HG02623 (cell line): ENCODE data around the gene FXR2.

Source experiments
- ATAC-seq: cut with Tn5 transposase; IDR thresholded peaks from one replicate; pipeline ENCODE4 v1.9.1; 2021; ENCODE audit warnings: moderate library complexity; ENCODE audit not compliant: unreplicated experiment

FXR2 gene

DNA sequence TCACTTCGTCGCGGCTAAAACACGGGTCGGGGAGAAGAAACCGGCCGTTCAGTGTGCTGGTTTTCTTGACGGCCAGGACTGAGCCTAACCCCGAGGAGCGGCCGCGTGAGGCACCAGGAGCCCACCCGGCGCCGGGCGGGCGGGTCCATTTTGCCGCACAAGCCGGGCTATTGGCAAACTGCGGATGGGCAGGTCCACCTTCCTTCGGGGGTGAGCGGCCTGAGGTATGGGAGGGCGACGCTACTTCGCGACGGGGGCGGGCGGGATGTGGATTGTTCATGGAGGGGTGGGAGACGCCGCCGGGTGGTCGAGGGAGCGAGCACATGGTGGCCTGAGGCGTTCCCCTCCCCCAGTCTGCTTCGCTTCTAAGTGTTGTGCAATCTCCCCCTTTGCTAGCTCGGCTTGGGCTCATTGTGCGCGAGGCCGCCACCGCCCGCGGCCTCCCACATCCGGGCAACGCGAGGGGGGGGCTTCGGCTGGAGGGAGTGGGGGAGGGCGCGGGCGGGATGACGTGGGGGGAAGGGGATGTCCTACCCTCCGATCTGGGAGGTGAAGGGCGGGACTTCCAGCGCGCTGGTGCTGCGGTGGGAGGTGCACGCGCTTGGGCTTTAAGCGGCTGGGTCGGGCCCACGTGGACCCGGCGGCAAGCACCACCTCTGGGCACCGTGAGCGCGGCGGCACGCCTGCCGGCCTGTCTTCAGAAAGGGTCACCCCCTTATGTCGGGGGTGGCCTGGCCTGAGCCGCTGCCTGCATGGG, 41.2 kb downstream of the FXR2 start:
- no peak for ATAC-seq

DNA sequence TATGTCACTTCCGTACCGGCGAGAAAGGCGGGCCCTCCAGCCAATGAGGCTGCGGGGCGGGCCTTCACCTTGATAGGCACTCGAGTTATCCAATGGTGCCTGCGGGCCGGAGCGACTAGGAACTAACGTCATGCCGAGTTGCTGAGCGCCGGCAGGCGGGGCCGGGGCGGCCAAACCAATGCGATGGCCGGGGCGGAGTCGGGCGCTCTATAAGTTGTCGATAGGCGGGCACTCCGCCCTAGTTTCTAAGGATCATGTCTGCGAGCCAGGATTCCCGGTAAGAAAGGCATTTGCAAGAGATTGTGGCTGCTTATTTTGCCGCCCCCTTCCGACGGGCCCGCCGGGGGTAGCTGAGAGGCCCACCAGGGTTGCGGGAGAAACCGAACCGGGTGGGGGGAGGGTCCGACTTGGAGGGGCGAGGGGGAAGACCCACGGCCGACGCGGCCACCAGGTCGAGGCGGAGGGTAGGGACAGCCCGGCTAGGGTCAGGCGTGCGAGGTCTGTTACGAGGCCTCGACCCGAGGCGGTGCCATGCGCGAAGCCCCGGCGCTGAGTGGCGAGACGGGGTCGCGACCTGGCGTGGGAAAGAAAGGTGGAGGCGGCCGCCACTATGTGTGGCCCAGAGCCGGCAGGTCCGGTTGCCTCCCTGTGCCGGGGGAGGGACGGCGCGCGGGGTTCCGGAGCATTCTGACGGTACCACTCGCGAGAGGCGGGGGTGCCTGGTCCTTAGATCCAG, 41.9 kb downstream of the FXR2 start:
- peak; percentile 85 for ATAC-seq

DNA sequence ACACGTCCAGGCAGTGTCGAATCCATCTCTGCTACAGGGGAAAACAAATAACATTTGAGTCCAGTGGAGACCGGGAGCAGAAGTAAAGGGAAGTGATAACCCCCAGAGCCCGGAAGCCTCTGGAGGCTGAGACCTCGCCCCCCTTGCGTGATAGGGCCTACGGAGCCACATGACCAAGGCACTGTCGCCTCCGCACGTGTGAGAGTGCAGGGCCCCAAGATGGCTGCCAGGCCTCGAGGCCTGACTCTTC, 42.4 kb downstream of the FXR2 start:
- ATAC-seq = no peak

DNA sequence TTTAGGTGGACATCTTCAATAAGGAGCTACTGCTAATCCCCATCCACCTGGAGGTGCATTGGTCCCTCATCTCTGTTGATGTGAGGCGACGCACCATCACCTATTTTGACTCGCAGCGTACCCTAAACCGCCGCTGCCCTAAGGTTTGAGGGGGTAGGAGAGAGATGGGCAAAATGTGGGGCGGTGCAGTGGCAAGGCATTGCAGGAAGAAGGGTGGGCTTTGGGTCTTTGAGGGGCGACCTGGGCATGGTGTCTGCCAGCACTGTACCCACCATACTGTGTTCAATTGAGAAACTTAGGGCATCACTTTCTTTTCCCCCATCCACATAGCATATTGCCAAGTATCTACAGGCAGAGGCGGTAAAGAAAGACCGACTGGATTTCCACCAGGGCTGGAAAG, 44.3 kb downstream of the FXR2 start:
- ATAC-seq = no peak

DNA sequence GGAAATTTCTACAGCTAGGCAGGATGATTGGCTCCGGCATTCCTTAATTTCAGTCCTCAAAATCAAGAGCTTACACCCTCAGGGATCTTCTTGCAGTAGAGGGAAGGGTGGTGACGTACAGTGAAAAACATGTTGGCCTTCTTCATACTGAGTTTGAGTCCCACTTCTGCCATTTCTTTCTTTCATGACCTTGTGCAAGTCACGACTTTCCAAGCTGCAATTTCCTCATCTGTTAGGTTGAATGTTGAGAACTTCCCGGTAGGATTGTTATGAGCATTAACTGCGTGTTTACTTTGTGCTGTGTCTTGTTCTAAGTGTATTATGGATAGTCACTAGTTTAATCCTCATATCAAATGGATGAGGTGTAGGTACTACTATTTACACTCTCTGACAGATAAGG, 45.1 kb downstream of the FXR2 start:
- no peak for ATAC-seq

GRCh38 chr17:7563115-7563869, 51.4 kb downstream of the FXR2 start:
- ATAC-seq = no peak

DNA sequence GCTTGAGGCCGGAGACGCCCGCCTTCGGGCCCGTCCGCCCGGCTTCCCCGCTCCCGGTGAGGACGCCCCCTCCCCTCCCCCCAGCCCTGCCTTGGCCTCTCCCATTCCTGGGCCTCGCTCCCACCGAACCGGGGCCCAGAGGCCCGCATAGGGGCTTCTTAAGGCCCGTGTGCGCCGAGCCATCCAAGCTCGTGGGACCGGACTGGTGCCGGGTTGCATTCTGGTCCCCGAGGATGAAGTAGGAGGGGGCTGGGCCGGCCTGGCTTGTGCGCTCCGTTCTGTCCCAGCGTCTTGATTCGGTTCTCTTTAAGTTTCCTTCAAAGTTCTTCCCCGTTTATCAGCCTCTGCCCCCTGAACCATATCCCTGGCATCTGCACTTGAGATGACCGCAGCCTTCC, 52.5 kb downstream of the FXR2 start:
- no peak for ATAC-seq

DNA sequence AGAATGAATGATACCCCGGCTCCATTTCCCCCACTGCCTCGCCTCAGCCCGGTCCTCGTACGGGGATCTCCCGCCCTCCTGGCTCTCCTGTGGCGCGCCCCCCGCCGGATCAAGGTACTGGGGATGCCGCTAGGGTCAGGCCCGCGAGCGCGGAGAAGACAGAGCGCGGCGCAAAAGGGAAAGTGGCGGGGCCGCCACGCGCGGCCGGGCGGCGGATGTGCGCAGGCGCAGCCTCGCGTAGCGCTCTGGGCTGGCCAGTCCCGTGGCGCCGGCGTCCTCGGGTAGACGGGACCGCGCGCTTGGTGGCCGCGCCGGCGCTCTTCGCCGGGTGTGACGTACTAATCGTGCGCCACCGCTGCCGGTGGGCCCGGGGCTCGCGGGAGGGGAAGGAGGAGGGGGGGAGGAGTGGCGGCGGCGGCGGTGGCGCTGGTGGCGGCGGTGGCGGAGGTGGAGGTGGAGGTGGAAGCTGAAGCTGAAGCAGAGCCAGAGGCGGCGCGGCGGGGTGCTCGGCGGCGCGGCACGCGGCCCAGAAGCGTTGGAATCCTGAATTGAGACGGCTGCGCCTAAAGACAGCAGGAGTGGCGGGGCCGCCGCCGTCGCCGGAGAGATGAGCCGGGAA, 53.0 kb downstream of the FXR2 start, which contains the start of gene SENP3:
SENP3 (plus strand) TSS at position 331 of the 619 bp plus-strand sequence. CDS start 1,158 bp downstream, outside the sequence.
- peak; percentile 65 for ATAC-seq

DNA sequence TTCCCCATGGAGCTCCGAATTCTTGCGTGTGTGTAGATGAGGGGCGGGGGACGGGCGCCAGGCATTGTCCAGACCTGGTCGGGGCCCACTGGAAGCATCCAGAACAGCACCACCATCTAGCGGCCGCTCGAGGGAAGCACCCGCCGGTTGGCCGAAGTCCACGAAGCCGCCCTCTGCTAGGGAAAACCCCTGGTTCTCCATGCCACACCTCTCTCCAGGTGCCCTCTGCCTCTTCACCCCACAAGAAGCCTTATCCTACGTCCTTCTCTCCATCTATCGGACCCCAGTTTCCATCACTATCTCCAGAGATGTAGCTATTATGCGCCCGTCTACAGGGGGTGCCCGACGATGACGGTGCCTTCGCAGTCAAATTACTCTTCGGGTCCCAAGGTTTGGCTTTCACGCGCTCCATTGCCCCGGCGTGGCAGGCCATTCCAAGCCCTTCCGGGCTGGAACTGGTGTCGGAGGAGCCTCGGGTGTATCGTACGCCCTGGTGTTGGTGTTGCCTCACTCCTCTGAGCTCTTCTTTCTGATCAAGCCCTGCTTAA, 53.6 kb downstream of the FXR2 start:
- ATAC-seq = peak; percentile 41

GRCh38 chr17:7560172-7561027, 54.3 kb downstream of the FXR2 start:
- no peak for ATAC-seq

DNA sequence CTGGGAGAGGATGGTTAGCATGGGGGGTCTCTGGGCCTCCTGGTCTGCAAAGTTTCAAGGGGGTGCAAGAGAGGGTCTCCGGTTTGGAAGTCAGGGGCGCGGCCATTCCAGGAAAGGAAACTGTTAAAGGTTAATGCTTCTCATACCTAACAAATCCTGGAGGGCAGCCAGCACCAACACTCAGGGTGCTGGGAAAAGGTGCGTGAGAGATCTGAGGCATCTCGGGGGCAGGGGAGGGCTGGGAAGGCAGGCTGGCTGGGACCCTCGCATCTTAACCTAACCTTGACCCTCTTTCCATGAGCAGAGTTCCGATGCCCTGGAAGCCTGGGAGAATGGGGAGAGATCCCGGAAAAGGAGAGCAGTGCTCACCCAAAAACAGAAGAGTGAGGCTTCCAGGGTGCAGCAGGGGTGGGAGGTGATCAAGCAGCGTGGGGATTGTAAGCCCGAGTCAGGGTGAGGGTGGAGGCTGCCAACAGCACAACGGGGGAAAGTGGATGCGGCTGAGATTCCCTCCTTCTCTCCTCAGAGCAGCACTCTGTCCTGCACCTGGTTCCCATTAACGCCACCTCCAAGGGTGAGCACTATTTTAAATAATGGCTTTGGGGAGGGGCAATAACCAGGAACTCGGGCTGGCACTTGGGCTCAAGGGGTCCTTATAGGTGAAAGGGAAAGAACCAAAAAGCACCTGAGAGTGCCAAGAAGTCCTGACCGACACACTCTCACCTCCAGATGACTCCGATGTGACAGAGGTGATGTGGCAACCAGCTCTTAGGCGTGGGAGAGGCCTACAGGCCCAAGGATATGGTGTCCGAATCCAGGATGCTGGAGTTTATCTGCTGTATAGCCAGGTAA, 55.2 kb downstream of the FXR2 start:
- no peak for ATAC-seq

- ATAC-seq = no peak
Measured at GRCh38 chr17:7558544-7559319, 56.0 kb downstream of the FXR2 start, which contains the start of gene TNFSF13. TSS of gene TNFSF13 (plus strand) at chr17:7558750. CDS start at chr17:7559040, 290 bp downstream.

- ATAC-seq = no peak
Measured at GRCh38 chr17:7557775-7558543, 56.7 kb downstream of the FXR2 start.

- ATAC-seq = no peak
Measured at GRCh38 chr17:7557147-7557764, 57.4 kb downstream of the FXR2 start.

- ATAC-seq = no peak
Measured at GRCh38 chr17:7556627-7557026, 58.1 kb downstream of the FXR2 start.

GRCh38 chr17:7555320-7555948, 59.3 kb downstream of the FXR2 start:
- no peak for ATAC-seq

GRCh38 chr17:7553356-7553755, 61.3 kb downstream of the FXR2 start:
- ATAC-seq = no peak
